Right renal pelvis (tissue), 4 donors: ENCODE measurements around the gene UTS2. TPM values are rescaled to one million over a fixed set of nuclear protein-coding genes. Genes with fewer than 3 reads are reported as not detected.

ENCODE experiments used
- DNase-seq, 4 donors: peaks; one replicate each; pipeline ENCODE4 v3.0.0-alpha.2; 2013; ENCODE audit warnings: low read depth in 4 of 4, low spot score in 3 of 4, missing footprints in 1 of 4
- polyA plus RNA-seq, 4 donors: library from polyadenylated mRNA; unstranded; fragments of 120-200 nt; gene quantifications; one replicate each; pipeline ENCODE4 v1.2.1, GENCODE V29; 2013; ENCODE audit not compliant: insufficient read length in 4 of 4

Gene UTS2
- polyA plus RNA-seq, 4 donors = 0.16 to 0.37 (median 0.28) TPM; not detected in 1

GRCh38 chr1:7821282-7821681, 31.6 kb downstream of the UTS2 start:
- no peak for DNase-seq

GRCh38 chr1:7813677-7814373, 39.0 kb downstream of the UTS2 start:
- no peak for DNase-seq

- DNase-seq = no peak
These were observed 41.4 kb downstream of the UTS2 start for GRCh38 chr1:7811476-7811875.

GRCh38 chr1:7810395-7810794, 42.5 kb downstream of the UTS2 start:
- no peak for DNase-seq

GRCh38 chr1:7809742-7810141, 43.1 kb downstream of the UTS2 start:
- no peak for DNase-seq

GRCh38 chr1:7808253-7808844, 44.5 kb downstream of the UTS2 start:
- no peak for DNase-seq

- DNase-seq = no peak
These were observed 47.4 kb downstream of the UTS2 start for GRCh38 chr1:7805460-7805859.

Other genes with a start within 250 kb of the UTS2 start
- 100 to 1,000 TPM; 103 to 117 (median 113) TPM for gene VAMP3, start 81.8 kb downstream of the UTS2 start, polyA plus RNA-seq
- gene PER3, start 68.8 kb downstream of the UTS2 start, polyA plus RNA-seq = 10 to 100 TPM; 11.9 to 14.4 (median 13.0) TPM
- gene TNFRSF9, start 87.8 kb upstream of the UTS2 start, polyA plus RNA-seq = under 1 TPM; 0.07 to 0.34 (median 0.09) TPM
- 100 to 1,000 TPM; 311 to 350 (median 342) TPM for gene PARK7, start 108.6 kb upstream of the UTS2 start, polyA plus RNA-seq
- 10 to 100 TPM; 20.7 to 26.0 (median 23.1) TPM for gene ERRFI1, start 173.2 kb upstream of the UTS2 start, polyA plus RNA-seq